ENCODE results near the gene ASIC1. TPM values are rescaled to one million over a fixed set of nuclear protein-coding genes. Genes with fewer than 3 reads are reported as not detected.

The ASIC1 gene
- polyA plus RNA-seq, 2 donors: 1.4 to 2.1 TPM

DNA sequence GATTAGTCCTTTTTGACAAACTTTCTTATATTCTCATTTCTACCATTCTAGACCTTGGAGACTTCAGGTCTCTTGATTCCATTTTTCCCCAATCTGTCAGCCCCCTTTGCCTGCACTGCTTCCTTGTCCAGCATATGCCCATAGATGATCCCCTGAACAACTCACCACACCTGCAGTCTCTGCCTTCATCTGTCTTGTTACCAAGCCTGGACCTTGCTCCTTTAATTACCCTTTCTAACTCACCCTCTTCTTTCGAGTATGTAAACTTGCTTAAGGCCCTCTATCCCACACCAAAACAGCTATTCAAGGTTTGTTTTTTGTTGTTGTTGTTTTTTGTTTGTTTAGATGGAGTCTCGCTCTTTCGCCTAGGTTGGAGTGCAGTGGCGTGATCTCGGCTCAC is 64.2 kb downstream of the ASIC1 start:
- Histone ChIP-seq H3K4me3 (ENCODE audit: low read depth in 1 of 2, low read length in 2 of 2) (no peak overlapping the region), H3K27ac (ENCODE audit: low read depth in 2 of 2, low read length in 1 of 2) (no peak overlapping the region), H3K36me3 (ENCODE audit: control insufficient read depth in 2 of 2, insufficient read depth in 2 of 2, low read length in 1 of 2) (peaks cover 0 to 18% of the 10 kb centered on the region in 2 donors), H3K4me1 (ENCODE audit: control insufficient read depth in 2 of 2, insufficient read depth in 2 of 2, low read length in 1 of 2) (no peaks in the 10 kb centered on the region), H3K27me3 (ENCODE audit: control insufficient read depth in 1 of 2, insufficient read depth in 2 of 2, low read length in 2 of 2) (no peaks in the 10 kb centered on the region), H3K9me3 (ENCODE audit: control insufficient read depth in 2 of 2, insufficient read depth in 1 of 2, low read depth in 1 of 2, low read length in 1 of 2) (no peaks in the 10 kb centered on the region)
- WGBS, 2 donors: 80 to 82% methylated on average over 5 of the region's 5 CpGs

DNA sequence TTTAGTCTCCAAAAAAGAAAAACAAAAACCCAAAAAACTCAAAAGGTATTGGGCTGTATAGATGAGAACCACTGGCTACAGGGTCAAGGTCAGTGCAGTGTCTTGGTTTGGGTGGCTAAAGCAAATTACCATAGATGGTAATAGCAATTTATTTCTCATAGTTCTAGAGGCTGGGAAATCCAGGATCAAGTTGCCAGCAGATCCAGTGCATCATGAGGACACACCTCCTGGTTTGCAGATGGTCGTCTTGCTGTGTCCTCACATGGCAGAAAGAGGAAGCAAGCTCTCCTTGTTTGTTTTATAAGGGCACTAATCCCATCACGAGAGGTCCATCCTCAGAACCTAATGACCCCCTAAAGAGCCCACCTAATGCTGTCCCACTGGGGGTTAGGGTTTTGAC is 65.8 kb downstream of the ASIC1 start:
- Histone ChIP-seq H3K36me3 (ENCODE audit: control insufficient read depth in 2 of 2, insufficient read depth in 2 of 2, low read length in 1 of 2) (peaks cover 0 to 22% of the 10 kb centered on the region in 2 donors), H3K27me3 (ENCODE audit: control insufficient read depth in 1 of 2, insufficient read depth in 2 of 2, low read length in 2 of 2) (no peaks in the 10 kb centered on the region), H3K9me3 (ENCODE audit: control insufficient read depth in 2 of 2, insufficient read depth in 1 of 2, low read depth in 1 of 2, low read length in 1 of 2) (no peaks in the 10 kb centered on the region), H3K4me1 (ENCODE audit: control insufficient read depth in 2 of 2, insufficient read depth in 2 of 2, low read length in 1 of 2) (no peaks in the 10 kb centered on the region), H3K4me3 (ENCODE audit: low read depth in 1 of 2, low read length in 2 of 2) (no peak overlapping the region), H3K27ac (ENCODE audit: low read depth in 2 of 2, low read length in 1 of 2) (no peak overlapping the region)
- 69 to 83% methylated on average over 2 of the region's 2 CpGs for WGBS, 2 donors

DNA sequence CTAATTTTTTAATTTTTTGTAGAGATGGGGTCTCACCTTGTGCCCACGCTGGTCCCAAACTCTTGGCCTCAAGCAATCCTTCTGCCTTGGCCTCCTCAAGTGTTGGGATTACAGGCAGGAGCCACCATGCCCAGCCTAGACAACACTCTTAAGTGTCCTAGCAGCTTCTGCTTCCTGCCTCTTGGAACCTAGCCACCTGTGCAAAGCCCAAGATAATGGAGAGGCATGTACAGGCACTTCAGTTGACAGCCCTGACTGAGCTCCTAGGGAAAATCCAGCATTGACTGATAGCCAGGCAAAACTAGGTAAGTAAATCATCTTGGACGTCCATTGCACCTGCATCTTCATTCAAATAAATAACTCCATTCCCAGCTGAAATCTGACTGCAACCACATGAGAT is 70.2 kb downstream of the ASIC1 start:
- H3K27me3 ChIP-seq (ENCODE audit: control insufficient read depth in 1 of 2, insufficient read depth in 2 of 2, low read length in 2 of 2): no peaks in the 10 kb centered on the region
- 47 to 56% methylated on average over 2 of the region's 2 CpGs for WGBS, 2 donors
- H3K9me3 ChIP-seq (ENCODE audit: control insufficient read depth in 2 of 2, insufficient read depth in 1 of 2, low read depth in 1 of 2, low read length in 1 of 2): no peaks in the 10 kb centered on the region
- no peaks in the 10 kb centered on the region for H3K4me1 ChIP-seq (ENCODE audit: control insufficient read depth in 2 of 2, insufficient read depth in 2 of 2, low read length in 1 of 2)
- H3K4me3 ChIP-seq (ENCODE audit: low read depth in 1 of 2, low read length in 2 of 2): no peak overlapping the region
- H3K27ac ChIP-seq (ENCODE audit: low read depth in 2 of 2, low read length in 1 of 2): no peak overlapping the region
- H3K36me3 ChIP-seq (ENCODE audit: control insufficient read depth in 2 of 2, insufficient read depth in 2 of 2, low read length in 1 of 2): peaks cover 8 to 23% of the 10 kb centered on the region in 2 donors

DNA sequence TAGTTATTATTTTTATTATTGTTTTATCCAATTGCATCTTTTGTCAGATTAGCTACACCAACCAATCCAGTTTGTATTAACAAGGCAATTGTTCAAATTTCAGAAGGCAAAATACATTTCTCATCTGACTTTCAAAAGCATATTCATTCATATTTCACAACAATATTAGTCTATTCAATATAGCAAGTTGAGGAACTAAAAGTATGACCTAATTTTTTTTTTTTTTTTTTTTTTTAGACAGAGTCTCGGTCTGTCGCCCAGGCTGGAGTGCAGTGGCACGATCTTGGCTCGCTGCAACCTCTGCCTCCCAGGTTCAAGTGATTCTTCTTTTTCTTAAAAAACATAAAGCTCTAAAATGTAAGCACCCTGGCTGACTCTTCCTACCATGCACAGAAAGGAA is 71.9 kb downstream of the ASIC1 start:
- H3K9me3 ChIP-seq (ENCODE audit: control insufficient read depth in 2 of 2, insufficient read depth in 1 of 2, low read depth in 1 of 2, low read length in 1 of 2): no peaks in the 10 kb centered on the region
- peaks cover 8 to 15% of the 10 kb centered on the region in 2 donors for H3K36me3 ChIP-seq (ENCODE audit: control insufficient read depth in 2 of 2, insufficient read depth in 2 of 2, low read length in 1 of 2)
- no peak overlapping the region for H3K4me3 ChIP-seq (ENCODE audit: low read depth in 1 of 2, low read length in 2 of 2)
- no peaks in the 10 kb centered on the region for H3K4me1 ChIP-seq (ENCODE audit: control insufficient read depth in 2 of 2, insufficient read depth in 2 of 2, low read length in 1 of 2)
- H3K27ac ChIP-seq (ENCODE audit: low read depth in 2 of 2, low read length in 1 of 2): no peak overlapping the region
- no peaks in the 10 kb centered on the region for H3K27me3 ChIP-seq (ENCODE audit: control insufficient read depth in 1 of 2, insufficient read depth in 2 of 2, low read length in 2 of 2)
- 72 to 81% methylated on average over 4 of the region's 4 CpGs for WGBS, 2 donors

DNA sequence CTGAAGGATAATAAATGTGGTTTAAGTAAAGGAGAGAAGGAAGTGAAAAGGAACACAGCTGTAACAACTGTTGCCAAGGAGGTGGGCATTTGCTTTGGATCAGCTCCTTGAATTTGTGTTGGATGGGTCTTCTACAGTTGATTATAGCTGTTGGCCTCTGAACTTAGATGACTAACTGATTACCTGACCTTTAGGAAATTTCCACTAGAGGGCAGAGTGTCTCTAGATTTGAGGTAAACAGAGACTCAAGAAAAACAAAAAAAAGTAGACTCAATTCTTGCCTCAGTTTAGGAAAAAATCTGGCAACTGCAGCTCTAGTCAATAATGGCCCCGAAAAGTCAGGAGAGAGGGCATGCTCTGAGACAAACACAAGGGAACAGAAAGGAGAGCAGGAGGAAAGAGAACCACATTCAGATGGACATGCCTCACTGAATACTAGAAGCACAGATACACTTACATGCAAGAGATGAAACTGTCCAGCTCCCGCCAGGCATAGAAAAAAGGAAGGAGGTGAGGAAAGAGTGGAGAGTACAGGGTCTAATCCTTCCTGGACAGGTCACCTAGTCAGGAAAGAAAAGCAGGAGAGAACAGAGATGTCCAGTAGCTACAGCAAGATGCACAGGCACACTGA is 75.2 kb downstream of the ASIC1 start:
- H3K36me3 ChIP-seq (ENCODE audit: control insufficient read depth in 2 of 2, insufficient read depth in 2 of 2, low read length in 1 of 2): peaks cover 14% of the 10 kb centered on the region in 2 donors
- no peak overlapping the region for H3K27ac ChIP-seq (ENCODE audit: low read depth in 2 of 2, low read length in 1 of 2)
- 59 to 71% methylated on average over 2 of the region's 2 CpGs for WGBS, 2 donors
- H3K9me3 ChIP-seq (ENCODE audit: control insufficient read depth in 2 of 2, insufficient read depth in 1 of 2, low read depth in 1 of 2, low read length in 1 of 2): no peaks in the 10 kb centered on the region
- H3K4me3 ChIP-seq (ENCODE audit: low read depth in 1 of 2, low read length in 2 of 2): no peak overlapping the region
- no peaks in the 10 kb centered on the region for H3K27me3 ChIP-seq (ENCODE audit: control insufficient read depth in 1 of 2, insufficient read depth in 2 of 2, low read length in 2 of 2)
- H3K4me1 ChIP-seq (ENCODE audit: control insufficient read depth in 2 of 2, insufficient read depth in 2 of 2, low read length in 1 of 2): no peaks in the 10 kb centered on the region

Other genes with a start within 250 kb of the ASIC1 start
- 1 to 10 TPM; 3.1 to 8.4 TPM for gene NCKAP5L, start 229.2 kb upstream of the ASIC1 start, polyA plus RNA-seq
- 1 to 10 TPM; 2.3 to 2.6 TPM for gene BCDIN3D, start 214.5 kb upstream of the ASIC1 start, polyA plus RNA-seq
- under 1 TPM; 0.36 to 0.39 TPM for gene FAIM2, start 153.7 kb upstream of the ASIC1 start, polyA plus RNA-seq
- not detected for gene AQP2, start 106.9 kb upstream of the ASIC1 start, polyA plus RNA-seq
- gene AQP5, start 95.7 kb upstream of the ASIC1 start, polyA plus RNA-seq: 10 to 100 TPM in 1 of 2 donors, 1 to 10 TPM in 1; 3.1 to 48.8 TPM
- under 1 TPM; 0.02 to 0.08 TPM for gene AQP6, start 84.6 kb upstream of the ASIC1 start, polyA plus RNA-seq
- gene RACGAP1, start 32.1 kb upstream of the ASIC1 start, polyA plus RNA-seq: 10 to 100 TPM in 1 of 2 donors, 1 to 10 TPM in 1; 6.0 to 16.8 TPM
- 10 to 100 TPM in 1 of 2 donors, 1 to 10 TPM in 1; 9.8 to 17.8 TPM for gene SMARCD1, start 27.7 kb downstream of the ASIC1 start, polyA plus RNA-seq
- under 1 TPM; 0.29 to 0.32 TPM for gene GPD1, start 46.4 kb downstream of the ASIC1 start, polyA plus RNA-seq
- 10 to 100 TPM; 22.8 to 56.8 TPM for gene COX14, start 54.6 kb downstream of the ASIC1 start, polyA plus RNA-seq
- gene CERS5, start 109.8 kb downstream of the ASIC1 start, polyA plus RNA-seq: 10 to 100 TPM; 21.0 to 41.3 TPM
- gene LIMA1, start 225.9 kb downstream of the ASIC1 start, polyA plus RNA-seq: 10 to 100 TPM; 21.7 to 26.9 TPM

All from esophagus (tissue), 2 donors.